Panc1 (cell line): ENCODE results near the gene HK2. TPM values are rescaled to one million over a fixed set of nuclear protein-coding genes. Genes with fewer than 3 reads are reported as not detected.

ENCODE experiments used
- ATAC-seq: fragments of 200-7000 bp; cut with Tn5 transposase; 2 replicates; pipeline ENCODE4 v1.9.1; 2020; ENCODE audit warnings: mild to moderate bottlenecking, moderate library complexity
- BruUV-seq: library from RNA; stranded (reverse); fragments of 400-500 nt; replicated peaks from 2 replicates; lab custom pipeline; 2021; lab: Mats Ljungman, UMichigan
- CTCF ChIA-PET: fragments of 300-600 bp; sonication (Branson Sonifier 250); formaldehyde crosslinking; loops from one replicate; lab custom pipeline; 2022; ENCODE audit warnings: antibody characterized with exemption; lab: Charles Lee
- POLR2A ChIA-PET: fragments of 300-600 bp; sonication (Branson Sonifier 250); formaldehyde crosslinking; loops from one replicate; lab custom pipeline; 2022; ENCODE audit warnings: antibody characterized with exemption; lab: Charles Lee
- DNase-seq: peaks from one replicate; pipeline ENCODE4 v3.0.0-alpha.2; 2010; ENCODE audit warnings: low read depth, low spot score
- H3K27ac ChIP-seq: 2 replicates; pipeline ENCODE4 v1.5.1; 2011; ENCODE audit warnings: mild to moderate bottlenecking, low read length, inconsistent platforms
- H3K27me3 ChIP-seq: fragments of 200-500 bp; sonication (Bioruptor generic); 2 replicates; pipeline ENCODE4 v1.6.0; 2014; ENCODE audit warnings: low read length, inconsistent platforms; ENCODE audit not compliant: control insufficient read depth, insufficient read depth
- H3K36me3 ChIP-seq: fragments of 200-500 bp; sonication (Bioruptor generic); 2 replicates; pipeline ENCODE4 v1.5.1; 2014; ENCODE audit warnings: inconsistent platforms, mild to moderate bottlenecking, low read length, moderate library complexity; ENCODE audit not compliant: control insufficient read depth, insufficient read depth
- H3K4me1 ChIP-seq: 2 replicates; pipeline ENCODE4 v1.5.1; 2011; ENCODE audit warnings: inconsistent platforms, mild to moderate bottlenecking, low read length, moderate library complexity; ENCODE audit not compliant: control insufficient read depth, insufficient read depth
- H3K4me3 ChIP-seq, 2 experiments: 2 replicates each; pipeline ENCODE4 v1.5.1; 2011 to 2012; ENCODE audit warnings: low read depth in 2 of 2, low read length in 2 of 2, mild to moderate bottlenecking in 2 of 2, inconsistent platforms in 1 of 2, moderate library complexity in 1 of 2
- H3K9me3 ChIP-seq: fragments of 200-500 bp; sonication (Bioruptor generic); 2 replicates; pipeline ENCODE4 v1.5.1; 2014; ENCODE audit warnings: low read depth, mild to moderate bottlenecking, inconsistent platforms, low read length, moderate library complexity; ENCODE audit not compliant: control insufficient read depth, insufficient read depth
- CTCF ChIP-seq: fragments of 450-650 bp; IDR thresholded peaks from 2 replicates; pipeline ENCODE4 v1.5.1; 2017; ENCODE audit warnings: mild to moderate bottlenecking
- POLR2AphosphoS5 ChIP-seq: IDR thresholded peaks from 2 replicates; pipeline ENCODE4 v1.6.1; 2012; ENCODE audit warnings: mild to moderate bottlenecking, low read depth, low read length, moderate library complexity
- REST ChIP-seq, 2 experiments: IDR thresholded peaks; 2 replicates each; pipeline ENCODE4 v1.6.1; 2011 to 2012; ENCODE audit warnings: low read depth in 2 of 2, control low read depth in 1 of 2, low read length in 1 of 2, mild to moderate bottlenecking in 1 of 2, moderate library complexity in 1 of 2; ENCODE audit not compliant: insufficient read depth in 1 of 2
- SIN3A ChIP-seq: IDR thresholded peaks from 2 replicates; pipeline ENCODE4 v1.6.1; 2012; ENCODE audit warnings: low read depth, mild to moderate bottlenecking, low read length, moderate library complexity, borderline replicate concordance; ENCODE audit not compliant: insufficient read depth
- TCF7L2 ChIP-seq: IDR thresholded peaks from 2 replicates; pipeline ENCODE4 v1.6.1; 2011; ENCODE audit warnings: mild to moderate bottlenecking, low read depth, low read length, inconsistent platforms
- in situ Hi-C: cut with HindIII; loops from 2 replicates; pipeline ENCODE4 v1.10.0; 2016; ENCODE audit warnings: low sequenced_read_pairs, low pct_unique_long_range_greater_than_20kb
- intact Hi-C: fragments of 100-400 bp; cut with micrococcal nuclease; formaldehyde crosslinking; loops from one replicate; pipeline ENCODE4 v1.10.0; 2022; ENCODE audit not compliant: unreplicated experiment
- total RNA-seq: library from RNA; stranded (reverse); gene quantifications from one replicate; pipeline ENCODE4 v1.2.1, GENCODE V29; 2021; ENCODE audit not compliant: unreplicated experiment

HK2 gene
- total RNA-seq, 1 experiment from 2014 or later: 1.7 TPM

- Histone ChIP-seq H3K27ac (no peak overlapping the region), H3K4me3 (no peak overlapping the region), H3K4me1 (peaks cover 8% of the 10 kb centered on the region; the same call in 1 of the 2 replicates), H3K9me3 (no peaks in the 10 kb centered on the region), H3K36me3 (no peaks in the 10 kb centered on the region), H3K27me3 (no peaks in the 10 kb centered on the region)
- POLR2A ChIA-PET: no interaction called here
- ATAC-seq (no peak), DNase-seq (no peak)
- in situ Hi-C loops: no loop called here
- TF ChIP-seq SIN3A (no peak), POLR2AphosphoS5 (no peak), CTCF (no peak), TCF7L2 (no peak)
- intact Hi-C loops: no loop called here
- CTCF ChIA-PET: no interaction called here
- BruUV-seq: no TSS peak
Observed at GRCh38 chr2:74863802-74864248, 29.9 kb downstream of the HK2 start.

- H3K9me3 ChIP-seq: no peaks in the 10 kb centered on the region
- peaks cover 8% of the 10 kb centered on the region; the same call in 1 of the 2 replicates for H3K4me1 ChIP-seq
- no peaks in the 10 kb centered on the region for H3K36me3 ChIP-seq
- ChIA-PET POLR2A (no interaction called here), CTCF (no interaction called here)
- no TSS peak for BruUV-seq
- no peaks in the 10 kb centered on the region for H3K27me3 ChIP-seq
- intact Hi-C loops (no loop called here), in situ Hi-C loops (no loop called here)
- no peak for DNase-seq
- TF ChIP-seq POLR2AphosphoS5 (no peak), TCF7L2 (no peak), REST (IDR thresholded peaks at IDR 0.05; ENCODE audit: insufficient read depth in 1 of 2, low read depth in 2 of 2, low read length in 1 of 2) (no peak), CTCF (no peak), SIN3A (no peak)
- no peak overlapping the region for H3K4me3 ChIP-seq
- H3K27ac ChIP-seq: no peak overlapping the region
- ATAC-seq: no peak
Observed at GRCh38 chr2:74864728-74865722, 31.1 kb downstream of the HK2 start.
